GF-D8 (cell line): Measurements from ENCODE around the gene DDB1.
A peak's percentile ranks its signal among the peaks of the same experiment; 100 is the strongest.

Source experiments
- DNase-seq: peaks from one replicate; lab custom pipeline; 2025; lab: John Stamatoyannopoulos, UW

DDB1 gene

DNA sequence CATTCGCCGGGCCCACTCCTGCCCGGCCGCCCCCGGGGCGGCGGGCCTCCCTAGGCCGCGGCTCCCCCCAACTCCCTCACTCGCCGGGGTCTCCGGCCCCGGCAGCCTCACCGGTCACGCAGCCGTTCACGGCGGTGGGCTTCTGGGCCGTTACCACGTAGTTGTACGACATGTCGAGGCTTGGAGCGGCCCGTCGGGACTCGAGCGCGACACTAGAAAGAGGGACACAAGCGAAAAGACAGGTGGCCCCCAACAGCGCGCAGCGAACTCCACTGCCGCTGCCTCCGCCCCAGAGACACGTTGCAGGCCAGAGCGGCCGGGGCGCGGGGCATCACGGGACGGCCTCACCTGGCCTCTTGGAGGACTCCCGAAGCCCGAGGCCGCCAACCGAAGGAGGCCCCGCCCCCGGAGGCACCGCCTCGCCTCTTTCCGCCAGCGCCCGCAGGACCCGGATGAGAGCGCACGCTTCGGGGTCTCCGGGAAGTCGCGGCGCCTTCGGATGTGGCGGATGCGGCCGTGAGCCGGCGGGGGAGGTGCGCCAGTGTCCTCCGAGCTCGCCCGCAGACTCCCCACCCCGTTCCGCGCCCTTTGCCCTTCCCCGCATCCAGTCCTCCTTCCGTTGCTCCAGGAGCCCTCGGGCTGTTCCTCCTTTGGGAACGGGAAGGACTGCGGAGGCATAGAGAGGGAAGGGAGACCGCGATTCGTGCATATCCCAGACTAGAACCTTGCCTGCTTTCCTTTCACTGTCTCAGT lies at the start of gene DDB1, which contains the start of gene TKFC:
Gene DDB1 (minus strand): TSS at position 309 of the 753 bp plus-strand sequence. CDS start 137 bp downstream, at position 172.
Gene TKFC (plus strand): TSS at position 432 of the 753 bp plus-strand sequence. CDS start 1,501 bp downstream, outside the sequence.
- peak; percentile 70 for DNase-seq

DNA sequence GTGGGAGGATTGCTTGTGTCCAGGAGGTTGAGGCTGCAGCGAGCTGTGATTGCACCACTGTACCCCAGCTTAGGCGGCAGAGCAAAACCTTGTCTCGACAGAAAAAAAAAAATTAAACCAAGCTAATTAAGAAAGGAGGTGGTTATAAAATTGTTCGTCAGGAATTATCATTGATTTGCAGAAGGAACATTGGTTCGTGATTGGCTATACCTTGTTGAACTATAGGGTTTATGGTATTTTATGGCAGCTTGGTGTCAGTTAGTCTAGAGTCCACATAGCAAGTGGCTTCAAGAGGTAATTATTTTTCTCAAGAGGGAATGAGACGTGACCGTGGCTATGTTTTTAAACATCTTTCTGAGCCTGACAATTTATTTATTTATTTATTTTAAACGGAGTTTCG lies 48.0 kb upstream of the DDB1 start:
- no peak for DNase-seq

GRCh38 chr11:61378713-61379313 lies 45.9 kb upstream of the DDB1 start:
- DNase-seq: peak; percentile 77

GRCh38 chr11:61377461-61378160 lies 44.7 kb upstream of the DDB1 start:
- no peak for DNase-seq

GRCh38 chr11:61375761-61376108 lies 42.8 kb upstream of the DDB1 start:
- no peak for DNase-seq

DNA sequence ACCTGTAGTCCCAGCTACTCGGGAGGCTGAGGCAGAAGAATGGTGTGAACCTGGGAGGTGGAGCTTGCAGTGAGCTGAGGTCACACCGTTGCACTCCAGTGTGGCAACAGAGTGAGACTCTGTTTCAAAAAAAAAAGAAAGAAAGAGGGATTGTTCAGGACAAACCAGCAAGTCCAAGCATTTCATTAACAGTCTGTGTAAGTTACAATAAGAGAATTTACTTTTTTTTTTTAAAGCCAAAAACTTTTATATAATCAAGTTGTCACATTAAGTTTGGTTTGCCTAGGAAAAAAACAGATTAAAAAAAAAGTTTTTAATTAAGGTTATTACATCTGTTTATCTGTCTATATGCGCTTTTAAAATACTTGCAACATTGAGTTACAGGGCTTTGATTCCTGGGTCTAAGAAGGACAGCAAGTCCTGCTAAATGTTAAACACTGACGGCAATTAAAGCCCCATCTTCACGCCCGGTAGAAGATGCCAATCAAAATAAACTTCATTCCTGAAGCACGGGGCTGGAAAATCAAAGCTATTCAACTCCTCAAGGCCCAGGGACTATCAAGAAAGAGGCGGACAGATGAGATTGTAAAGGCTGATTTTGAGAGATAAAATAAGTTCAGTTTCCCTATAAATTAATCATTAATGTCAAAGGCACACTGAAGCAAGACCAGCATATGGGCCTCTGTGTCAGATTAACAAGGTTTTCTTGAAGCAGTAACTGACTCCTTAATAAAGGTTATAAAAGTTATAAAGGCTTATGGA lies 39.9 kb upstream of the DDB1 start:
- DNase-seq: no peak

DNA sequence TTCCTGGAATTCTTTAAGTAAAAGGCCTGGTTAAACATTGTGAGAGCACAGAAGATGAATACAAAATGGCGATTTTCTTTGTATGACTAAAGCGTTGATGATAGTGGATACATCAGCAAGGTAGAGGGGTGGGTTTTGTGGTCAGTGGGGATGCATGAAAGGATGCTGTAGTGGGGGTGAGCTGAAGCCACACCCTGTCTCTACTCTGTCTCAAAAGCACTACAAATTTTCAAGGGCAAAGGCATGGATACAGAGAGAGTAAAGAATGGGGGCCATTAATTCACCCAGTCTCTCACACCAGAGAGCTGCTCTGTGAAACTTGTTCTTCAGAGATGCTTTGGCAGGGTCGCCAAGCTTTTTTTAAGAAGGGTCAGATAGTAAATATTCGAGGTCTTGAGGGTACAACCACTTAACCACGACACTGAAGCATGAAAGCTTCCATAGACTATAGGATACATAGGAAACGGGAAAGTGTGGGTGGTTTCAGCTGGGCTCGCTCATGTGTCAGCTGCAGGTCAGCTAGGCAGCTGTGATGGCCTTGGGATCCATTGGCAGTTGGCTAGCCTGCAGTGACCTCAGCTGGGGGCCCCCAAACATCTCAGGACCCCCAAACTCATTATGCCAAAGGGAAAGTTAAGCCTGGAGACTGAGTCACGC lies 37.6 kb upstream of the DDB1 start:
- DNase-seq: no peak

GRCh38 chr11:61369372-61370348 lies 36.8 kb upstream of the DDB1 start:
- DNase-seq: no peak

- DNase-seq: no peak
Observed at GRCh38 chr11:61368646-61369045, 35.7 kb upstream of the DDB1 start.

DNA sequence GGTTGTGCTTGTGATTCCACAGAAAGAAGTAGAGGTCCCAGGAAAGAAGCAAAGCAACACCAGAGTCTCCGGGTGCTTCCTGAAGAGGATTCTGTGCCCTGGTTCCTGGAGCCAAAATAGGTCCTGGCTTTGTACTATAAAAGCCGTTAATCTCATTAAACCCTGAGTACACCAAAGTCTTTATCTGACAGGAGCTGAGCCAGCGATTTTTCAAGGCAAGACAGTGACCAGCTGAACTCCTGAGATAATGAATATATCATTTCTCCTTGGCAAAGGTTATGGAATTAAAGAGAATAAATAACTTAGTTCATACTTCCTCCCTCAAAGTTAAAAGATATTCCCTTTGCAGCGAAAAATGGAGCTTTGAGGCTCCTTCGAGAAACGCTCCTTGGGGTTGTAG lies 34.5 kb upstream of the DDB1 start:
- no peak for DNase-seq

GRCh38 chr11:61364012-61364675 lies 31.2 kb upstream of the DDB1 start:
- DNase-seq: no peak

DNA sequence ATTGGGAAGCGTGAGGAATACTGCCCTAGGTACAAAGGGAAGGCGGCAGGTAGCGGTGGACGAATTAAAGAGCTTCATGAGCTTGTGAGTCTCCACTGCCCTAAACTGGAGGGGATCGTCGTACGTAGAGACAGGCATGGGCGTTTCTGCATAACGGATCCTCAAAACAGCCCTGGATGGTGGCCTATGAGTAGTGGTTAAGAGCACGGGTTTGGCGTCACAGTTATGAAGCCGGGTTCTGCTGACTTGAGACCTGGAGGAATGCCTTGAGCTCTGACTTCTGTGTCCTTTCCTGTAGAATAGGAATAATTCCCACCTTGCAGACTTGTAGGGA lies 29.6 kb upstream of the DDB1 start:
- DNase-seq: no peak

DNA sequence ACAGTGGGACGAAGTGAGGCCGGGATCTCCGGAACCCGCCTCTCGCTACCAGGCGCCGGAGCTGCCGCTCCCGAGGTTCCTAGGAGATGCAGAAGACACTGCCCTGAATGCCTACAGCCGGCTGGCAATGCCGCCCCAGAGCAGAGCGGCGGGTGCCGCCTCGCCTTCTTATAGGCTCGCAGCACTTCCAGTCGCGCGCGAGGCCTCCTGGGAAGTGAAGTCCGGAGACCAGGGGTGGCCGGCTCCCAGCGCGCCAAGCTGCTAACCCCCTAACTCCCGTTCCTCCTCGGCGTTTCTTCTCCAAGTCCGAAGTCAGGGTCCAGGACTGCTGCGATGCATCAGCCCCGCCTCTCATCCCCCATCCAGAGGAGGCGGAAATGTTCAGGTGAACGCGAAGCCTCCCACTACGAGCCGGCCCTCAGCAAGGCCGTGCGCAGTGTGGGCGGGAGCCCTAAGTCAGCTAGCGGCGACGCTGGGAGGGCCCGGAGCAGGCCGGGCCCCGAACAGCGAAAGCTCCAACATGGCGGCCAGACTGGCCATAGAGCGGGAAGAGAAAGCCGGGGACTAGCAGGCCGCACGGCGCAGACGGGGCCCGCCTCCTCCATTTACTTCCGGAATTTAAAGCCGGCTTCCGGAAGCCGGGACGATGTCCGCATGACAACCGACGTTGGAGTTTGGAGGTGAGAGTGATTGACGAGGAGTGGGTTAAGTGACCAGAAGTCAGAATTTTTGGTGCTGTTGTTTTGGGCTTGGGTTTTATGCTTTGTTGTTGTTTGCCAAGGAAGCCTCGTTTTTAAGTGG lies 29.0 kb upstream of the DDB1 start, which contains the start of the genes CYB561A3 and TMEM138:
Gene CYB561A3 (minus strand): TSS at position 142 of the 801 bp plus-strand sequence. CDS start 5,169 bp downstream, outside the sequence.
Gene TMEM138 (plus strand): TSS at position 634 of the 801 bp plus-strand sequence. CDS start 2,017 bp downstream, outside the sequence.
- DNase-seq: peak; percentile 86

GRCh38 chr11:61361237-61361740 lies 28.4 kb upstream of the DDB1 start:
- no peak for DNase-seq

- peak; percentile 26 for DNase-seq
Observed at GRCh38 chr11:61359516-61359915, 26.6 kb upstream of the DDB1 start.

- DNase-seq: no peak
Observed at GRCh38 chr11:61358566-61358965, 25.7 kb upstream of the DDB1 start.

DNA sequence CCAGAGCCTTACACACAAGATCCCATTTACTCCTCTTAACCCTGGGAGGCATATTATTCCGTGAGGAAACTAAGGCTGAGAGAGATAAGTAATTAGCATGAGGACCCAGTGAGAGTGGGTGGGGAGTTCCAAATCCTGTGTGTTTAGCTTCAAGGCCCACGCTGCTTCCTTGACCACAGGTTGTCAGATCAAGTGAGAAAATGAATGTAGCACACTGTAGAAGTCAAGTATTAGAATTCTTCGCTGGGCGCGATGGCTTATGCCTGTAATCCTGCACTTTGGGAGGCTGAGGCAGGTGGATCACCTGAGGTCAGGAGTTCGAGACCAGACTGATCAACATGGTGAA lies 25.0 kb upstream of the DDB1 start:
- DNase-seq: no peak

- peak; percentile 67 for DNase-seq
Observed at GRCh38 chr11:61357233-61357893, 24.5 kb upstream of the DDB1 start.
